GM03348 (cell line): ENCODE measurements around the gene PGK1.
A peak's percentile ranks its signal among the peaks of the same experiment; 100 is the strongest.
"Not testable (repeated sequence)": the region's sequence is repeated elsewhere in the genome, so short reads cannot be mapped to it uniquely, and the experiment has no call there.

ENCODE experiments used
- DNase-seq: peaks from one replicate; pipeline ENCODE4 v3.0.0; 2012; ENCODE audit warnings: low spot score

Gene PGK1

DNA sequence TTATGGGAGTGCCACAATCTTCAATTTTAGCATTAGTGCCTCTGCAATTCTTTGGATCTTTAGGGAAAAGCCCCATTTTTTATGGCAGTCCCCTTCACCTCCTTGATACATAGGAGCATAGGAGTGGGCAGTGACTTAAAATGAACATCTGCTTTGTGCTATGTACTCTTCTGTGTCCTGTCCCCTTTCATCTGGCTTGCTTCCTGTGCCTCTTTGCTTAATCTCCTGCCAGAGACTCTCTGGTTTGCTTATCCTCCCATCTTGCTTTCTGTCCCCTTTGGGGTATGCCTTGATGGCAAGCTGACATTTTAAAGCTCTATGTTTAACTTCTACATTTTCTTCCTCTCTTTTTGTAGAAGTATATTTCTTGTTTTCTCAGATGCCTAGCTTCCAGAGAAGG is 12.3 kb downstream of the PGK1 start:
- DNase-seq = no peak

DNA sequence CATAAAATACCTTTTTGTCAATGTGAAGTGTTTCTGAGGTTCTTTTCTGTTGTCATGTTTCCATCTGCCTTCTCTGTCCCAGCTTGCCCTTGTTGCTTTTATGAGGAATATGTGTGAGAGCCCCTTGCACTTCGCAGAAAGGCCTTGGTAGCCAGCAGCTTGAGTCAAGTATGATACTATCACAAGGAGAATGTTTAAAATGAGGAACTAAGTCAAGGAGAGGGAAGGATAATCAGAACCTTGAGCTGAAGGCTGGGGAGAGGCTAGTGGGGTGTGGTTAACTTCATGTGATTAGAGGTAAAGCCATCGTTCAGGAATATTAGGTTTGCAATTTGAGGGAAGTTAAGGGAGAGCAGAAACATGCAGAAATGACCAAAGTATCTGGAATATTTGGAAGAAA is 12.7 kb downstream of the PGK1 start:
- DNase-seq = no peak

DNA sequence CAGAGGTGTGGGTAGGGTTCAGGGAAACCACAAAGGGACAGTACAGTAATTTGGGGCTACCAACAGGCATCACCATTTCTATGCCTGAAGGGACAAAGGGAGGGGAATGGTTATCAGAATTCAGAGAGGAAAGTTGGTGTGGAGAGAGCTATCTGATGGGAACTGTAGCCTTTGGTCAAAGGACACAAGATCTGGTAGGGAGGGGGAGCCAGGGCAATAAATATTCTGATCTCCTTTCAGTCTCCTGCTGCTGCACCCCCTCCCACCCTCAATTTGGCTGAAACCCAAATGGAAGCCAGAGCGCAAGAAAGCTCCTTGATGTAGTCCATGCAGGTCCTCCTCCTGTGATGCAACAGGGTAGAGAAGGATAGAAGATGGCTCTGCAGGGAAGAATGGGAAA is 14.6 kb downstream of the PGK1 start:
- no peak for DNase-seq

DNA sequence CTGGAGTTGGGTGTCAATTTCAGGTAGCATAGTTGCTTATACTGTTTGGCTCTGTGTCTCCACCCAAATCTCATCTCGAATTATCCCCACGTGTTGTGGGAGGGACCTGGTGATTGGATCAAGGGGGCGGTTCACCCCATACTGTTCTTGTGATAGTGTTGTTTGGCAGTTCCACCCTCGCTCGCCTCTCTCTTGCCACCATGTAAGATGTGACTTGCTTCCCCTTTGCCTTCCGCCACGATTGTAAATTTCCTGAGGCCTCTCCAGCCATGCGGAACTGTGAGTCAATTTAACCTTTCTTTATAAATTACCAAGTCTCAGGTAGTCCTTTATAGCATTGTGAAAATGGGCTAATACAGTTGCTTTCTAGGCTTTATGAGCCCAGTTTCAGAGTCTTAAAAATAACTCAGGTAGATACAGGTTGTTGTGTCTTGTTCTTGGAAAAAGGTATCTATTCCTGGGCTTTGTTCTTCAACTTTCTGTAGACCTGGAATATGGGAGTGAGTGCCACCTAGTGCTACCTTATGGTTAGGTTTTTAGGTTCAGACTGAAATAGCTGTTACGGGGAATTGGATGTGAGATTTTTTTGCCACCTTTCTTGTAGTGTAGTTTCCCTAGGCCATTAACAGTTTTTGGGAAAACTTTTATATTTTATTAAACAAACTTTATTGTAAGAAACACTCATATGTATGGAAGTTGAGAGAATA is 15.6 kb downstream of the PGK1 start:
- DNase-seq = no peak

DNA sequence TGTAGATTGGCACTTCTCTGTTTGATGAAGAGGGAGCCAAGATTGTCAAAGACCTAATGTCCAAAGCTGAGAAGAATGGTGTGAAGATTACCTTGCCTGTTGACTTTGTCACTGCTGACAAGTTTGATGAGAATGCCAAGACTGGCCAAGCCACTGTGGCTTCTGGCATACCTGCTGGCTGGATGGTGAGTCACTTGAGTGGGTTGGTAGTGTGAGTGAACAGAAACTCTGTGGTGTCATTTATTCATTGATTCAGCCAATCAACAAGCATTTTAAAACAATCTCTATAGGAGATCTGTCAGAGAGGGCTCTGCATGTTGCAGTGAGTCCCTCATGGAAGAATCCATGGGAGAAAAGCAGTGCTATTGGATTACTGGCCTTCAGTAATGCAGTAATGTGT is 19.1 kb downstream of the PGK1 start:
- peak; percentile 4 for DNase-seq

DNA sequence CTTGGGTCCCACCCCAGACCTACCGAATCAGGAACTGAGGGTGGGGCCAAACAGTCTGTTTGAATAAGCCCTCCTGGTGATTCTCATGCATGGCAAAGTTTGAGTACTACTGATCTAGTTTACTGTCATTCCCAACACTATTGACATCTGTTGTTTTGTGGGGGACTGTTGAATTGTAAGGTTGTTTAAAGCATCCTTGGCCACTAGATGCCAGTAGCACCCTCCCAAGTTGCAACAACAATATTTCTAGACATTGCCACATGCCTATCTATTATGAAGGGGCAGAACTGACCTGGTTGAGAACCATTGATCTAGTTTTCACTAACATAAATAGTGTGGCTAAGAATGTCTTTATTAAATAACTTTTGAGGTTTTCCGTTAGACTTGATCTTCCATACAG is 20.3 kb downstream of the PGK1 start:
- DNase-seq = no peak

DNA sequence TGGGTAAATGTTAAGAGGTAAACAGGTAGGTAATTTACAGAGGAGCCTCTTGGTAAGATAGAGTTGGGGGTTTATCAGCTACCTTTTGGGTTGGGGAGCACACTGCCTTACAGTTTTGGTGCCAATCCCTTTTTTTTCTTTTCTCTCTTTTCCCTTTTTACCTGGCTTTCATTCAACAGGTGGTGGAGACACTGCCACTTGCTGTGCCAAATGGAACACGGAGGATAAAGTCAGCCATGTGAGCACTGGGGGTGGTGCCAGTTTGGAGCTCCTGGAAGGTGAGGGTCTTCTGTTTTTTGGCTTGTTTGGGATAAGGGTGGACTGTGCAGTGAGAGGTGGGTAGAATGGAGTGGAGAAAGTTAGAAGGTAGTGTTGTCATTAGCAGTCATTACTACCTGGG is 21.1 kb downstream of the PGK1 start:
- DNase-seq = no peak

DNA sequence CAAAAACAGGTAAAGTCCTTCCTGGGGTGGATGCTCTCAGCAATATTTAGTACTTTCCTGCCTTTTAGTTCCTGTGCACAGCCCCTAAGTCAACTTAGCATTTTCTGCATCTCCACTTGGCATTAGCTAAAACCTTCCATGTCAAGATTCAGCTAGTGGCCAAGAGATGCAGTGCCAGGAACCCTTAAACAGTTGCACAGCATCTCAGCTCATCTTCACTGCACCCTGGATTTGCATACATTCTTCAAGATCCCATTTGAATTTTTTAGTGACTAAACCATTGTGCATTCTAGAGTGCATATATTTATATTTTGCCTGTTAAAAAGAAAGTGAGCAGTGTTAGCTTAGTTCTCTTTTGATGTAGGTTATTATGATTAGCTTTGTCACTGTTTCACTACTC is 21.7 kb downstream of the PGK1 start:
- DNase-seq = not testable (repeated sequence)

DNA sequence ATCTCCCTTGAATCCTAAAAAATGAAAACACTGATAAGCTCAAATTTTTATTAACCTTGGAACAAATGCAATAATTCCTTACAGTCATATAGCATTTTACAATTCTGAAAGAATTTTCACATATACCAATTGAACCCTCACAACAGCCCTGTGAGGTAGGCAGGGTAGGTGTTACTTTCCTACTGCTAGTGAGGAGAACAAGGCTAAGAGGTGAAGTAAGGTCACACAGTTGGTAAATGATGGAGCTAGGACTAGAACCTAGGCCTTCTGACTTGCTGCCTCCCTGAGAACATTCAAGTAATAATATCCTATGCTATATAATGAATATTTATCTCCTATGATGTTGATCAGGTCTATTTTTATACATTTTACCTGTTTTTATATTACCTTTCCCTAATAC is 25.7 kb downstream of the PGK1 start:
- DNase-seq = no peak

DNA sequence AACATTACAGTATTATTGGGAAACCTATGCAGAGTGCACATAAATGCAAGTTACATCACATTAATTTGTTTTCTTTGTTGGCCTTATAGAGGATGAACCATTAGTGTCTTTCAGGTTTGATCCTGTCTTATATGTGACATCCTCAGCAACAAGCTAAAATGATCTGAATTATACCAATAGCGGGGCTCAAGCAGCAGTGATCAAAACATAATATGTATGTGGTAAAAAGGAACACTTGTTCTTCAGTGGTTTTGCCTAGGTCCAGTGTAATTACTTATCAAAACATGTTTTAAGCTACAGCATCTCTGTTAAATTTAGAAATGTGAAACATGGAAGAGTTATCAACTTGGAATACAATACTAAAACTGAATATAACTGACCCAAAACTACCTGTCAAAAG is 26.3 kb downstream of the PGK1 start:
- no peak for DNase-seq

DNA sequence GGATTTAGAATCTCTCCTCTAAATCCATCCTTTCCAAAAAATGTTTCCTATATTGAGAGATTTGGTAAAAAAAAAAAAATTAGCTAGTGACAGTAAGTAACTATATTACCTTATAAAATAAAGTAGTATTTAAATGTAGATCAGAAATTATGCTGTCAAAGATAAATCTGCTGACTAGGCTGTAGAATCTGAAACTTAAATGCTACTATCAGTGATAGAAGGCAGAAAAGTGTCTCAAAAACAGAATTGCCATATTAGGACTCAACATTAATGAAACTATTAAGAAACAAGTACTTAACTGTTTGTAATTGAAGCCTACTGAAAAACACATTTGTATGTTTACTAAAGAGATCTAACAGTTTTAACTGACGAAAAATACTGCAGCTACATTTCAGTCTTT is 27.1 kb downstream of the PGK1 start:
- no peak for DNase-seq

DNA sequence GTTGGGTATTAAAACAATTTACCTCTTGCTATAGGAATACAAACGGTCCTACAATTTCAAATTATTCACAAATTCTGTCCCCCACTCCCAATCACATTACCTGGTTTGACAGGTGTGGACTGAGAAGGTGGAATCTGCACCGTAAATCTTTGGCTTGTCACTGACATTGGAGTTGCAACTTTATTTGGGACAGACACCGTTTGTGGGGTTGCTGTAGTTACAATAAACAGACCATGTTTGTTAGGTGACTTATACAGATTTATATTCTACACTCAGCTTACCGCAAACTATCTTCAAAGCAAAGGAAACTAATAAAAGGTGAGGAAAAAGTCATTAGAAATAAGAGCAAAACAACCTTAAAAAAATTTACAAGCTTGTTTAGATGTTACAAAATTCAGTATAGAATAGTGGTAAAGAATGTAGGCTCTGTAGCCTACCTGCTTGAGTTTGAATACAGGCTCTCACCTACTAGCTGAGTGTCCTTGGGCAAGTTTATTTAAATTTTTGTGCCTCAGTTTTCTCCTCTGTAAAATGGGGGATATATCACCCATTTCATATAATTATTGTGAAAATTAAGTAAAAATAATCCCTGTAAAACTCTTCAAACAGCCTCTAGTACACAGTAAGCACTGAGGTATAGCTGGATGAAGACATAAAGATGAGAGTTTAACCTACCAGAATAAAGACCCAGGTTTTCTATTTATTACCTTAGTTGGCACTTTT is 29.4 kb downstream of the PGK1 start:
- no peak for DNase-seq

DNA sequence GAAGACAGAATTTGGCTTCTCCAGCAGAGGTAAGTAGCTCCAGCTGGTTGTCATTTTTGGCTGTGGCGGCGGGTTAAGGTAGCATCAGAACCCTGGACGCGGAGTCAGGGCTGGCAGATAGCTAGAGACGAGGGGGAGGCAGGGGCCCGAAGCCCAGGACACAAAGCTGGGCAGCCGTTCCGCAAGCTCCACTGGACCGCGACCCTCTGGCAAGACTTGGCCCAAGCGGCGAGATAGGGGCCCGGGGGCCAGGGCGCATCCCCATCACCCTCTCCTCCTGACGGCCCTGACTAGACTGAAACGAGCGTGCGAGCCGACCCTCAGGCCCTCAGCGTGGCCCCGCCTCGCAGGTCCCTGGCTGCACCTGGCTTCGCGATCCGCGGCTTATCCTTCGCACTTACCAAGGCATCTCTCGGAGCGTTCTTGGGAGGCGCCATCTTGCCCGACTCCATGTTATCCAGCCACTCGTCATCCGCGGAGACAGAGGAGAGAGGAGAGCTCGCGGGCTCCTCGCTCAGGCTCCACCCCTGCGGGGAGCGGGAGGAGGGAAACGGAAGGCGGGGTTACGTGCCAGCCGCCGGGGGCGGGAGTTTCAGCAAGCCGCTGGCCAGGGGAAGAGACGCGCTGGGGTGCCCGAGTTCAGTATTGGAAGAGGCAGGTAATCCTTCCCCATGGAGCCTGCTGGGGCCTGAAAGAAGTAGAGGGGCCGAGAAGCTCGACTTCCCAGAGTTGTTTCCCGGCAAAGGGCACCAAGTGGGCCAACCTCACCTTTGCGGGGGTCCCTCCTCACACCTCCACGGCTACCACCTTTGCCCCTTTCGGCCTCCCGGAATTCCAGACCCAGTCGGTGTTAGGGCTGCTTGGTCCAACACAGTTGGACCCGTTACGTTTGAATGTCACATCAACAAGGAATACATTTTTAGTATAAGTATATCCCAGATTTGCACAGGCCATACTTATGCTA is 35.4 kb downstream of the PGK1 start, which contains the start of gene TAF9B:
Gene TAF9B, minus strand, starts transcription at position 491 of the 964 bp plus-strand sequence. Its CDS starts 39 bp downstream, at position 452.
- peak; percentile 94 for DNase-seq

DNA sequence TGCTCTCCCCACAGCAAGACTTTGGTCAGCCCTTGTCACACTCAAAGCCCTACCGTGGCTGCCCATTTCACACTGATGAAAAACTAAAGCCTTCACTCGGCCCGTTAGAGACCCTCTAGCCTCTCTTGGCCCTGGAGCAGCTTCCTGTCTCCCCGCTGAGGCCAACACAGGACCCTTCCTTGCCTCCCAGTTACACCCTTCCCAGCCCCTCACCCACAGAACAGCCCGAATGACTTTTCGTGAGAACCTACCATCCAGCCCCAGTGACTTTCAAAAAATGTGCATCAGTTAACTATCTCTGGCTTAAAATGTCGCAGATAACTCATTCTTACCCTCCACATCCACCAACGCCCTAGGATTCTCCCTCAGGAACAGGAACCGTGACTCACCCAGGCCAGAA is 36.2 kb downstream of the PGK1 start:
- DNase-seq = no peak

DNA sequence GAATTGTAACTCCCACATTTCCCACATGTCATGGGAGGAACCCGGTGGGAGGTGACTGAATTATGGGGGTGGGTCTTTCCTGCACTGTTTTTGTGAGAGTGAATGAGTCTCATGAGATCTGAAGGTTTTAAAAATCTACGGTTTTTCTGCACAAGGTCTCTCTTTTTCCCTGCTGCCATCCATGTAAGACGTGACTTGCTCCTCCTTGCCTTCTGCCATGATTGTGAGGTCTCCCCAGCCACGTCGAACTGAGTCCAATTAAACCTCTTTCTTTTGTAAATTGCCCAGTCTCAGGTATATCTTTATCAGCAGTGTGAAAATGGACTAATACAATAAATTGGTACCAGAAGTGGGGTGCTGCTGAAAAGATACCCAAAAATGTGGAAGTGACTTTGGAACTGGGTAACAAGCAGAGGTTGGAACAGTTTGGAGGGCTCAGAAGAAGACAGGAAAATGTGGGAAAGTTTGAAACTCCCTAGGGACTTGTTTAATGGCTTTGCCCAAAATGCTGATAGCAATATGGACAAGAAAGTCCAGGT is 43.0 kb downstream of the PGK1 start:
- DNase-seq = not testable (repeated sequence)

DNA sequence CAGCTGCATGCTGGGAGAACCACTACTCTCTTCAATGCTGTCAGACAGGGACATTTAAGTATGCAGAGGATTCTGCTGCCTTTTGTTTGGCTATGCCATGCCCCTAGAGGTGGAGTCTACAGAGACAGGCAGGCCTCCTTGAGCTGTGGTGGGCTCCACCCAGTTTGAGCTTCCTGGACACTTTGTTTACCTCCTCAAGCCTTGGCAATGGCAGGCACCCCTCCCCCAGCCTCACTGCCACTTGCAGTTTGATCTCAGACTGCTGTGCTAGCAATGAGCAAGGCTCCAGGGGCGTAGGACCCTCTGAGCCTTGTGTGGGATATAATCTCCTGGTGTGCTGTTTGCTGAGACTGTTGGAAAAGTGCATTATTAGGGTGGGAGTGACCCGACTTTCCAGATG is 53.3 kb downstream of the PGK1 start:
- not testable (repeated sequence) for DNase-seq

DNA sequence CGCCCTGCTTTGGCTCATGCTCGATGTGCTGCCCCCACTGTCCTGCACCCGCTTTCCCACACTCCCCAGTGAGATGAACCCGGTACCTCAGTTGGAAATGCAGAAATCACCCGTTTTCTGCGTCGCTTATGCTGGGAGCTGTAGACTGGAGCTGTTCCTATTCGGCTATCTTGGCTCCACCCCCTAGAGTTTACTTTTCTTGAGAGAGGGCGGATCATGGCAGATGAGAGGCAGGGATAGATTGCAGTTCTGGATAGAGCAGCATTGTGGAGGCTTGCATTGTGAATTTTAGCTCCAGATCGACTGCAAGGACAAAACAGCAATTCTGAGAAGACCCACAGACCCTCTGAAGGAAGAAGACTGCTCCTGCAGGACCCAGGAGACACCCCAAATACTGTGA is 53.8 kb downstream of the PGK1 start:
- not testable (repeated sequence) for DNase-seq

DNA sequence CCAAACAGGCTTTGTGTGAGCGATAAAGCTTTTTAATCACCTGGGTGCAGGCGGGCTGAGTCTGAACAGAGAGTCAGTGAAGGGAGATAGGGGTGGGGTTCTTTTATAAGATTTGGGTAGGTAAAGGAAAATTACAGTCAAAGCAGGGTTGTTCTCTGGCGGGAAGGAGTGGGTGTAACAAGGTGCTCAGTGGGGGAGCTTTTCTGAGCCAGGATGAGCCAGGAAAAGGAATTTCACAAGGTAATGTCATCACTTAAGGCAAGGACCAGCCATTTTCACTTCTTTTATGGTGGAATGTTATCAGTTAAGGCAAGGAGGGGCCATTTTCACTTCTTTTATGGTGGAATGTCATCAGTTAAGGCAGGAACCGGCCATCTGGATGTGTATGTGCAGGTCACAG is 56.7 kb downstream of the PGK1 start:
- not testable (repeated sequence) for DNase-seq

DNA sequence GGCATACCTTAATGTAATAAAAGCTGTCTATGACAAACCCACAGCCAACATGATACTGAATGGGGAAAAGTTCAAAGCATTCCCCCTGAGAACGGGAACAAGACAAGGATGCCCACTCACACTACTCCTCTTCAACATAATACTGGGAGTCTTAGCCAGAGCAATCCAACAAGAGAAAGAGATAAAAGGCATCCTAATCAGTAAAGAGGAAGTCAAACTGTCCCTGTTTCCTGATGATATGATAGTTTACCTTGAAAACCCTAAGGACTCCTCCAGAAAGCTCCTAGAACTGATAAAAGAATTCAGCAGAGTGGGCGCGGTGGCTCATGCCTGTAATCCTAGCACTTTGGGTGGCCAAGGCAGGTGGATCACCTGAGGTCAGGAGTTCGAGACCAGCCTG is 59.1 kb downstream of the PGK1 start:
- not testable (repeated sequence) for DNase-seq

DNA sequence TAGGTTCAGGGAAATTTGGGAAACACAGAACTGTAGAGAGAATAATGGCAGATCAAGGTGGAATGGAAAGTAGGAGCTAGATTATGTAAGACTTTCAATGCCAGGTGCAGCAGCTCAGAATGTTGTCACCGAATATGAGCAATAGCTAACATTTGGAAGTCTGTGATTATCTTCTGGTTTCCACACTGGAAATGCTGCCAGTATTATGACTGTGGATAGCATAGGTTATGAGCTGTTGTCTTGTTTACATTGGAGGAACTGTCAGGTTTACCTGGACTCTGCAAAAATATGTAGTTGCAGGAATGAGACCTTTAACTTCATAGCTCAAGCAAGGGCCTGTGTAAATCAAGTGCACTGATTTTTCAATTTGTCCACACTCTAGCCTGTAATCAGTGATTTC is 61.4 kb downstream of the PGK1 start:
- DNase-seq = no peak

DNA sequence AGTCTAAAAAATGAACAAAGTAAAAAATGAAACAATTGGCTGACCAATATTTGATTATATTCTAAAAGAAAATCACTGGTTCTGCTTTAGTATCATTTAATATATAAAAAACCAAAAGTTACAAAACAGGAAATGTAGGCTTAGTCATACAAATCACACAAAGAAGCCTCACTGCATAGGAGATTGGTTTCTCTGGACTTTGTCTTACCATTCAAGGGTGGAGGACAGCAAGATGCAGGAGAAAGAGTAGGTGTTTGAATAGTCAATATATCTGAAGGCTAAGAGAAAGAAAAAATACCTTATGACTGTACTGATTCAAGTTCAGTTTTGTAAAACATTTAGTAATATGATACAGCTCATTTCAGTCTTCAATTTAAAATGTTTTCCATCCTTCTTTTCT is 64.0 kb downstream of the PGK1 start:
- DNase-seq = no peak
